GM19328 (cell line): ENCODE measurements around the gene HTRA3.

Experiments
- ATAC-seq: cut with Tn5 transposase; IDR thresholded peaks from one replicate; pipeline ENCODE4 v1.9.1; 2021; ENCODE audit warnings: mild to moderate bottlenecking, moderate library complexity; ENCODE audit not compliant: unreplicated experiment

Gene HTRA3

DNA sequence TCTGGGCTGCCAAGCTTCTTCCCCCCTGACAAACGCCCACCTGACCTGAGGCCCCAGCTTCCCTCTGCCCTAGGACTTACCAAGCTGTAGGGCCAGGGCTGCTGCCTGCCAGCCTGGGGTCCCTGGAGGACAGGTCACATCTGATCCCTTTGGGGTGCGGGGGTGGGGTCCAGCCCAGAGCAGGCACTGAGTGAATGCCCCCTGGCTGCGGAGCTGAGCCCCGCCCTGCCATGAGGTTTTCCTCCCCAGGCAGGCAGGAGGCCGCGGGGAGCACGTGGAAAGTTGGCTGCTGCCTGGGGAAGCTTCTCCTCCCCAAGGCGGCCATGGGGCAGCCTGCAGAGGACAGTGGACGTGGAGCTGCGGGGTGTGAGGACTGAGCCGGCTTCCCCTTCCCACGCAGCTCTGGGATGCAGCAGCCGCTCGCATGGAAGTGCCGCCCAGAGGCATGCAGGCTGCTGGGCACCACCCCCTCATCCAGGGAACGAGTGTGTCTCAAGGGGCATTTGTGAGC, 37.0 kb downstream of the HTRA3 start:
- no peak for ATAC-seq

- no peak for ATAC-seq
These were observed 37.6 kb downstream of the HTRA3 start for GRCh38 chr4:8307121-8307520.

- no peak for ATAC-seq
These were observed 38.2 kb downstream of the HTRA3 start for GRCh38 chr4:8307714-8308113.

DNA sequence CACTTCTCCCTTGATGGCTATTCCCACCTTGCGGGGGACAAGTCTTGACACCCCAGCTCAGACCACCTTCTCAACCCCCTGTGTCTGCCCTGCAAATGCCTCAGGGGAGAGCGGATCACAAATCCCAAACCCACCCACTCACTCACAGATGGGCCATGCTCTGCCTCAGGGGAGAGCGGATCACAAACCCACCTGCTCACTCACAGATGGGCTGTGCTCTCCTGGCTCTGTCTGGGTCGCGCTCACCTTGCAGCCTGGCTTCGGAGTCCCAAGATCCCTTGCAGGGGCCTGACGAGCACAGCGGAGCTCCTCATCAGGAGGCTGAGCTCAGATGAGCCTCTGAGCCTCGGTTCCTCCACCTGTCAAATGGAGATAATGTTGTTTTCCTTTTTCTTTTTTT, 38.6 kb downstream of the HTRA3 start:
- no peak for ATAC-seq

DNA sequence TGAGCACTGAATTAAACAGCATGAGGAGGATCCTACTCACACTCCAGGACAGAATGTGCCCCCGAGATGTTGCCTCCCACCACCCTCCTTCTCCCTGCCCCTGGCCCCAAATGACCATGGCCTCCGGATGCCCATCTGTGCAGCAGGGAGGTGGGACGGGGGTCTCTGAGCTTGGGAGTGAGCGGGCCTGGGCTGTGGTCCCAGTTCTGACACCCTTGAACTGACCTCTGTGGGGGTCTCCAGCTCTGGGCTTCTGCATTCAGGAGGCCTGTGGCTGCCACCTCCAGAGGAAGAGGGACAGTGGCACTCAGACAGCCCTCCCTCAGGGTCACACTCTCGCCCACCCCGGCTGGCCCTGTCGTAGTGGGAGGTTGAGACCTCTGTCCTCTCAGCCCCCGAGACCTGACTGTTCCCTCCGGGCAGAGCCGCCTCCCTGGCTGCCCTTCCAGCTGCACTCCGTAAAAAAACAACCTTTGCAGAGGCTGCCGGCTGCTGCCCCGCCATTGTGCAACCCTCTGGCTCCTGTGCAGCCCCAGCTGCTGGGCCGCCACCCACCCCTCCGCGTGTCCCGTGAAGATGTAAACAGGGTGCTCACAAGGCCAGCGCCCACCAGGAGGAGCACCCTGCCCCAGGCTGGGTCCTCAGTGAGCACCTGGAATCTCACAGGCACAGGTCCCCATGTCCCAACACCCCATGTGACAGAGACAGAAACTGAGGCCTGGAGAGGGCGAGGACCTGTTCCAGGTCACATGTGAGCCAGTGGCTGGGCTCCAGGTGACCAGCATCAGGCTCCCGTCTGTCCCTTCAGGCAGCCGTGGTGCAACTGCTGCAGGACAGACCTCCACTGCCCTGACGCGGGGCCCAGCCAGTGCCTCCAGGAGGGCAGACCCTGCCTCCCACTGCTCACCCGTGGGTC, 39.6 kb downstream of the HTRA3 start:
- ATAC-seq: no peak

DNA sequence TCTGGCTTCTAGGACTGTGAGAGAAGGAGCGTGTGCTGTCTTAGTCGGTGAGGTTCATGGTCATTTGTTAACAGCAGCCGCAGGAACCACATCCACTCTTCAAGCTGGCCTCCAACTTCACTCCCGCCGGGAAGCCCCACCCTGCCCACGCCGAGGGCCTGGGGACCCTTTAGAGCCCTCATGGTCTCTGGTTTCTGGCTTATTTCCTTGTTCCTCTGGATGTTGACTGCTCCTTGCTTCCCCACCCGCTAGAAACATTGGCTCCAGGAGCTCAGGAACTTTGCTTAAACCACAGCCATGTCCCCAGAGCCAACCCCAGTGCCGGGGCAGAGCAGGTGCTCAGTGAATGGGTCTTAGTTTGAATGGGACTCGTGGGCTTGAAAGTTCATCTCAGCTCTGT, 40.8 kb downstream of the HTRA3 start:
- ATAC-seq: no peak

- no peak for ATAC-seq
These were observed 41.8 kb downstream of the HTRA3 start for GRCh38 chr4:8311101-8312068.

DNA sequence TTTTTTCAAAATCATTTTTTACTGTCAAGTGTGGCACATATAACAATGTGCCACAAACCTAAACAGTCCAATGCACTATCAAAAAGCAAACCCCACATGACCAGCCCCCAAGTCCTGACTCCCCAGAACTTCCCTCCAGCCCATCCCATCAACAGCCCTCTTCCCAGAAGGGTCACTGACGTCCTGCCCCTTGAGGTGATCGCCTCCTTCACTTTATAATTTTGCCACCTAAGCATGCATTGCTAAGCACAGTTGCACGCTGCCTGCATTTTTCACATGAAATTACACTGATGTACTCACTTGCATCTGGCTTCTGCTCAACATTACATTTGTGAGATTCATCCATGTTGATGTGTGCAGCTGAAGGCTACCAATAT, 42.5 kb downstream of the HTRA3 start:
- ATAC-seq: no peak

- ATAC-seq: no peak
These were observed 43.4 kb downstream of the HTRA3 start for GRCh38 chr4:8312976-8313375.

DNA sequence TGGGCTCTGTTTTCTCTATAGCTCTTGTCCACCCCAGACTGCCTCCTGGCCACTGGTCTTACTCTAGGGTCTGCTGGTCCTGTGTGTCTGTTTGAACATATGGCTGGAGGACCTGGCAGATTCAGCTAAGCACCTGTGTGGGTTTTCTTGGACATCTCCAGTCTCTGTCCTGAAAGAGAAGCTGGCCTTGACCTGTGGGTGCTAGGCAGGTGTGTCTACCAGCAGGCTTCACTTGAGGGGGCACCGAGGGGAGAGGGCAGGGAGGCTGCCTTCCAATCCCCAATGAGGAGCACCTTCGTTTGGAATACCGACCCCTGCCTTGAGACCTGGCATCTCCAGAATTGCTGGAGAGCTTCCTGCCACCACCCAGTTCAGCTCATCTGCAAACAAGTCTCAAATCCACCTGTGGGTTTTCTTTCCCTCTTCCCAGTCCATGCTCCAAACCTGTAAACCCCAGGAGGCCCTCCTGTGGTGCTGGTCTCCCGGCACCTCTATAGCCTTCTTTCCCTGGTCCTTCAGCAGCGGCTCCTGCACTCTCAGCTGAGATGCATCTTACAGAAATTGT, 45.2 kb downstream of the HTRA3 start:
- ATAC-seq: no peak

DNA sequence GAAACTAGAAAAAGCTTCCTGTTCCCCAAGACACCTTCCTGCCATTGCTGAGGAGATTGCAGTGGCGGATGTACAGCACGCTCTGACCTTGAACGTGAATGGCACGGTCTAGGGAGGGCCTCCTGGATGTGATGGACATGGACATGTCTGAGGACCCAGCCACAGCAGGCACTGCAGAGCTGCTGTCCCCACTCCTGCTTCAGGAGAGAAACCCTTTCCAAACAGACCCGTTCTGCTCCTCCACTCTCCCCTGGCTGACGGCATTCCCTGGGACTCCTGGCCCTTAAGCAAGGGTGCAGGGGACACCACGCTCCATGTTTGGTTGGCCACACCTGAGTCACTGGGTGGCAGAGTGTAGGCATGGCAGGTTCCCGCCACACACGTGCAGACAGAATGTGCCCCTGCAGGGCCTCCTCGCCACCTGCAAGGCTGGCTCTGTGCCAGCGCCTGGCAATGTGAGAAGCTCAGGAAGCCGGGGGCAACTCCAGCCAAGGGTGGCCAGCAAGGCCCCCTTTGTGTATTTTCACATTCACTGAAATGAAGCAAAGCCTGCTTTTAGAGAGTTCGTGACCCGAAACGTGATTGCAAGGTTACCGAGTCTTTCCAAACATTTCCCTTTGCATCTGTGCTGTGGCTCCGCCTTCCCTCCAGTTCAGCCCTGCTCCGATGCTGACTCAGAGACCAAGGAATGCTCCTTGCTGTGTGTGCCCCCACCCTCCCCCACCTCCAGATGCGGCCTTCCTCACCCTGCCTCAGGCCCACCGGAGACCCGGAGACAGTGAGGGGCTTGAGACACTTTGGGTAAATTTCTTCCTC, 46.1 kb downstream of the HTRA3 start:
- no peak for ATAC-seq

GRCh38 chr4:8316251-8316771, 46.8 kb downstream of the HTRA3 start:
- ATAC-seq: no peak

DNA sequence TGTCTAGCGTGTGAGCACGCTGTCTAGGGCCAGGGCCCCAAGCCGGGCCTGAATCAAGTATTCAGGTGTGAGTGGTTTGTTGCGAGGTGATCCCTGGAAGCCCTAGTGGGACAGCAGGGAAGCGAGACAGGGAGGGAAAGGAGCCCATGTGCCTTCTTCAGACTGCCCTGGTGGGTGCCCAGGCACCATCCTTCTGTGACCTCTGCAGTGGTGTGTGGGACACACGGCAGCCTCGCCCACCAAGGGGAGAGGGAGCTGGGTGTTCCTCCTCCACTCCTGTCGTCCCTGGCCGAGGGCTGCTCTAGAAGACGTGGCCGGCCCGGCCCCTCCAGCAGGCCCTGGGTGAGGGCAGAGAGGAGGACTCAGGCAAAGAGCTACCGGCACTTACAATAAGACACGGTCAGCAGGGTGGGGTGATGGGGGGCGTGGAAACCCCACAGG, 47.4 kb downstream of the HTRA3 start:
- ATAC-seq: no peak

- no peak for ATAC-seq
These were observed 47.9 kb downstream of the HTRA3 start for GRCh38 chr4:8317474-8317873.

DNA sequence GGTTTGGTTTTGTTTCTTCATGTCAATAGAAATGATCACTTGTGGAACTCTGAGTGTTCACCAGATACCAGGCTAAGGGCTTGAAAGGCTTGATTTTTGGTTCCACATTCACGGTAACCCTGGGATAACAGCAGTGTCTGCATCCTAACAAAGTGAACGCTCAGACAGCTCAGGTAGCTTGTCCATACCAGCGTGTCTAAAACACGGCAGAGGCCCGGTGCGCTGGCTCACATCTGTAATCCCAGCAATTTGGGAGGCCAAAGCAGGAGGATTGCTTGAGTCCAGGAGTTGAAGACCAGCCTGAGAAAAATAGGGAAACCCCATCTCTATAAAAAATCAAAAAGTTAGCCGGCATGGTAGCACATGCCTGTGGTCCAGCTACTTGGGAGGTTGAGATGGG, 49.0 kb downstream of the HTRA3 start:
- no peak for ATAC-seq

DNA sequence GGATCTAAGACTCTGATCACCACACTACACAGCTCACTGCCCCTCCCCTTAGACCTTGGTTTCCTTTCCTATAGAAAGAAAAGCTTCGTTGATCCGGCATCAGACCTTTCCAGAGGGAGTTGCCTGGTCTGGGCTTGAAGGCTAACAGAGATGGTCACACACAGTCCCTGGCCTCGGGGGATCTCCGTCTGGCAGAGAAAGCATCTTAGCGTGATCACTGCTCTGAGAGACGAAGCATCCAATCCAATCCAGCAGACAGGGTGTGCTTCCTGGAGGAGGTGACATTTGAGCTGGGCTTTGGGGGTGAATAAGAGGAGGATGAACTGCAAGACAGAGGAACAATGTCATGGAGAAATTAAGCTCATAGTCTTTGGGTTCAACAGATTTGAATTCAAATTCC, 49.5 kb downstream of the HTRA3 start:
- no peak for ATAC-seq

DNA sequence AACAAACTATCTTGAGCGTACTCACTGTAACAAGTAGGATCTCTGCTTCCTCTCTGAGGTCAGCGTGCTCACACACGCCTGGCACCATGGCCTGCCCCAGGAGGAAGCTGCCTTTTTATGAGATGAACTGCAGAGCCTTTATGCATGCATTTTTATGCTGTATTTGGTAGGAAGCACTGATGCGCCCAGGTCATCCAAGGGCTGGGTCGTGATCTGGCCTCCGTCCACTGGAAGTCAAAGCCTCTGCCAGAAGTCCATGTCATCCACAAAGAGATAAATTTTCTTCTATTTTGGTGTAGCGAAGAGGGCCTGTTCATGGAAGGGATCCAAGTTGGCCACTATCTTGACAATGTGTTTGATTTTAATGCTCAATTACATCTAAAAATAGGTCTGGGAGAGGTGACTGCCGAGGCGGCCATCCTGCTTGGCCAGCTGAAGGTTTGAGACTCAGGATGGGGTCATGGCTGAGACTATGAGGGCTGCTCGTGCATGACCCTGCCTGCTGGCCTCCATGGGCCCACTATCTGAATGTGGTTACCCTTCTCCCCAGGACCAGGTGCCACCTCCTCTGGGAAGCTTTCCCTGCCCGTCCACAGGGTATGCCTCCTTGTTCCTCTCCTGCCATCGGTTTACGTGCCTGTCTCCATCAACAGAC, 50.3 kb downstream of the HTRA3 start:
- ATAC-seq: no peak

DNA sequence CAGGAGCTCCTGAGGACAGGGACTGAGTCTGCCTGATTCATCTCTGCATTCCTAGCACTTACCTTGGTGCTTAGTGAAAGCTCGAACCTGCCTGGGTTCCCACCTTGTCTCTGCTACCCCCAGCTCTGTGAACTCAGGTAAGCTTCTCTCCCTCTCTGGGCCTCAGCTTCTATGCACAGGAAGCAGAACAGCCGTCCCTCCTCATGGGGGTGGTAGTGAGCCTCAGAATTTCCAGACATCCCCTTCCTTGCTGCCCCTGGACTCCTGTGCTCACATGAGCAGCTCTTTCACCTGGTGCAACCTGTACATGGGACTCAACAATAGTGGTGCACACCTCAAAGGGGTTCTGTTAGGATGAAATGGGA, 50.8 kb downstream of the HTRA3 start:
- ATAC-seq: no peak

DNA sequence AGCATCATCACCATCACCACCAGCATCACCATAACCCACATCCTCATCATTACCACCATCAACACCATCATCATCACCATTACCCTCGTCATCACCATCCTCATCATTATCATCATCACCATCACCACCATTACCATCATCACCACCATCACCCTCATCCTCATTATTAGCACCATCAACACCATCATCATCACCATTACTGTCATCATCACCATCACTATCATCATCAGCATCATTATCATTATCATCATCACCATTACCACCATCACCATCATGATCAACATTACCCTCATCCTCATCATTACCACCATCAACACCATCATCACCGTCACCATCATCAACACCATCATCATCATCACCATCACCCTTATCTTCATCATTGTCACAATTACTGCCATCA, 51.7 kb downstream of the HTRA3 start:
- no peak for ATAC-seq

- ATAC-seq: no peak
These were observed 52.2 kb downstream of the HTRA3 start for GRCh38 chr4:8321771-8322170.
